Esophagus squamous epithelium (tissue), 5 donors: ENCODE results near the gene PLSCR1. TPM values are rescaled to one million over a fixed set of nuclear protein-coding genes. Genes with fewer than 3 reads are reported as not detected.

Source experiments
- DNase-seq: peaks from one replicate; lab custom pipeline; 2025; lab: John Stamatoyannopoulos, UW
- H3K27ac ChIP-seq, 4 donors: fragments of 200-600 bp; sonication (generic); one replicate each; pipeline ENCODE4 v1.5.1; 2016 to 2019; ENCODE audit warnings: mild to moderate bottlenecking in 1 of 4
- H3K27me3 ChIP-seq, 4 donors: fragments of 200-600 bp; sonication (generic); 1 replicate in 3 of 4; 2 replicates in 1 of 4; pipeline versions ENCODE4 v1.5.1 to v1.6.0; 2017 to 2021; ENCODE audit warnings: antibody characterized with exemption in 1 of 4
- H3K36me3 ChIP-seq, 3 donors: fragments of 200-600 bp; sonication (generic); one replicate each; pipeline ENCODE4 v1.5.1; 2016 to 2019
- H3K4me1 ChIP-seq, 3 donors: fragments of 200-600 bp; sonication (generic); one replicate each; pipeline ENCODE4 v1.5.1; 2017 to 2019
- H3K4me3 ChIP-seq, 4 donors: fragments of 200-600 bp; sonication (generic); 1 replicate in 3 of 4; 2 replicates in 1 of 4; pipeline ENCODE4 v1.5.1; 2016 to 2019; ENCODE audit warnings: mild to moderate bottlenecking in 2 of 4, moderate library complexity in 1 of 4
- H3K9me3 ChIP-seq, 3 donors: fragments of 200-600 bp; sonication (generic); one replicate each; pipeline ENCODE4 v1.5.1; 2016 to 2019
- CTCF ChIP-seq, 6 experiments: fragments of 450-650 bp in 4 of 6; fragments of 200-600 bp in 2 of 6; sonication (generic) in 2 of 6; IDR thresholded peaks; one replicate each; pipeline ENCODE4 v1.5.1; 2016 to 2019; ENCODE audit warnings: antibody characterized with exemption in 6 of 6, mild to moderate bottlenecking in 4 of 6, moderate library complexity in 4 of 6
- POLR2A ChIP-seq, 4 donors: fragments of 450-650 bp; IDR thresholded peaks; one replicate each; pipeline ENCODE4 v1.6.1; 2017; ENCODE audit warnings: antibody characterized with exemption in 4 of 4, mild to moderate bottlenecking in 4 of 4, moderate library complexity in 3 of 4
- WGBS, 2 donors: methylation state at CpG; one replicate each; pipeline ENCODE4 v1.1.5; 2018; 5-methylcytosine and 5-hydroxymethylcytosine counted together
- intact Hi-C: fragments of 100-400 bp; cut with DNase I; formaldehyde crosslinking; loops from one replicate; pipeline ENCODE4 v1.15.0; 2022
- total RNA-seq, 4 donors: library from RNA; depleted of rRNA; stranded (reverse); fragments of >200 nt; gene quantifications; one replicate each; pipeline ENCODE4 v1.1.0, GENCODE V29; 2016
- donor health status: DM: yes; HTN: yes; CAD: no.

Gene PLSCR1
- total RNA-seq, 4 donors from 2014 or later: 51.1 to 138 (median 63.3) TPM

GRCh38 chr3:146507331-146508120 lies 36.9 kb downstream of the PLSCR1 start:
- no peaks in the 10 kb centered on the region for H3K27me3 ChIP-seq
- no peak overlapping the region for H3K4me3 ChIP-seq
- peaks cover 0 to 2% (median 0%) of the 10 kb centered on the region in 3 donors for H3K36me3 ChIP-seq
- no peaks in the 10 kb centered on the region for H3K9me3 ChIP-seq
- intact Hi-C loops: no loop called here
- H3K4me1 ChIP-seq: peaks cover 0 to 48% (median 17%) of the 10 kb centered on the region in 3 donors
- DNase-seq: no peak
- peak overlapping the region; percentile 37 to 75 (median 54) for H3K27ac ChIP-seq
- WGBS, 2 donors: 84 to 94% methylated on average over 1 of the region's 1 CpG
- TF ChIP-seq CTCF (IDR thresholded peaks at IDR 0.05) (no peak), POLR2A (IDR thresholded peaks at IDR 0.05) (no peak)

GRCh38 chr3:146505516-146505915 lies 38.9 kb downstream of the PLSCR1 start:
- H3K9me3 ChIP-seq: no peaks in the 10 kb centered on the region
- no peak overlapping the region for H3K4me3 ChIP-seq
- no peaks in the 10 kb centered on the region for H3K36me3 ChIP-seq
- WGBS, 2 donors: 89% methylated on average over 1 of the region's 1 CpG
- peak overlapping the region in 1 of 4 donors; percentile 75 for H3K27ac ChIP-seq
- intact Hi-C loops: no loop called here
- no peaks in the 10 kb centered on the region for H3K27me3 ChIP-seq
- DNase-seq: no peak
- peaks cover 0 to 49% (median 17%) of the 10 kb centered on the region in 3 donors for H3K4me1 ChIP-seq
- TF ChIP-seq POLR2A (IDR thresholded peaks at IDR 0.05): no peak
- no peak for TF ChIP-seq CTCF (IDR thresholded peaks at IDR 0.05)

GRCh38 chr3:146504498-146505197 lies 39.8 kb downstream of the PLSCR1 start:
- Histone ChIP-seq H3K9me3 (no peaks in the 10 kb centered on the region), H3K27me3 (no peaks in the 10 kb centered on the region), H3K27ac (peak overlapping the region in 3 of 4 donors; percentile 7 to 55 (median 46)), H3K4me3 (no peak overlapping the region), H3K4me1 (peaks cover 0 to 49% (median 17%) of the 10 kb centered on the region in 3 donors), H3K36me3 (no peaks in the 10 kb centered on the region)
- 65 to 71% methylated on average over 3 of the region's 3 CpGs for WGBS, 2 donors
- TF ChIP-seq POLR2A (IDR thresholded peaks at IDR 0.05) (no peak), CTCF (IDR thresholded peaks at IDR 0.05) (no peak)
- intact Hi-C loops: no loop called here
- DNase-seq: no peak

GRCh38 chr3:146503461-146504202 lies 40.8 kb downstream of the PLSCR1 start:
- intact Hi-C loops: no loop called here
- Histone ChIP-seq H3K27ac (peak overlapping the region; percentile 46 to 55 (median 49)), H3K36me3 (no peaks in the 10 kb centered on the region), H3K4me3 (no peak overlapping the region), H3K9me3 (no peaks in the 10 kb centered on the region), H3K4me1 (peaks cover 0 to 49% (median 17%) of the 10 kb centered on the region in 3 donors), H3K27me3 (no peaks in the 10 kb centered on the region)
- 59 to 68% methylated on average over 10 to 12 of the region's 12 CpGs for WGBS, 2 donors
- TF ChIP-seq CTCF (IDR thresholded peaks at IDR 0.05): no peak
- TF ChIP-seq POLR2A (IDR thresholded peaks at IDR 0.05): no peak
- DNase-seq: no peak
